KMS-11 (cell line): ENCODE results near the gene MYEOV.

Source experiments
- H2AFZ ChIP-seq: fragments of 200-600 bp; sonication (generic); 2 replicates; pipeline ENCODE4 v1.6.1; 2016; ENCODE audit warnings: antibody characterized with exemption, mixed run types, low read depth
- H3K27ac ChIP-seq: fragments of 200-600 bp; sonication (generic); 2 replicates; pipeline ENCODE4 v1.6.1; 2016; ENCODE audit warnings: mild to moderate bottlenecking, mixed run types
- H3K27me3 ChIP-seq: fragments of 200-600 bp; sonication (generic); 2 replicates; pipeline ENCODE4 v1.6.1; 2017; ENCODE audit warnings: mild to moderate bottlenecking, low read depth, mixed run types, moderate library complexity; ENCODE audit not compliant: insufficient read depth
- H3K36me3 ChIP-seq: fragments of 200-600 bp; sonication (generic); 2 replicates; pipeline ENCODE4 v1.6.1; 2017; ENCODE audit warnings: mild to moderate bottlenecking, mixed run types; ENCODE audit not compliant: insufficient read depth
- H3K4me1 ChIP-seq: fragments of 200-600 bp; sonication (generic); 2 replicates; pipeline ENCODE4 v1.6.1; 2016; ENCODE audit warnings: mild to moderate bottlenecking, low read depth, mixed run types; ENCODE audit not compliant: poor library complexity, severe bottlenecking
- H3K4me2 ChIP-seq: fragments of 200-600 bp; sonication (generic); 2 replicates; pipeline ENCODE4 v1.7.0; 2016; ENCODE audit warnings: mild to moderate bottlenecking, mixed run types
- H3K4me3 ChIP-seq: fragments of 200-600 bp; sonication (generic); IDR thresholded peaks from 2 replicates; pipeline ENCODE4 v1.6.1; 2017; ENCODE audit warnings: low read depth, low read length, mixed read lengths; ENCODE audit not compliant: insufficient read depth
- H3K79me2 ChIP-seq: fragments of 200-600 bp; sonication (generic); 2 replicates; pipeline ENCODE4 v1.6.1; 2016; ENCODE audit warnings: low read depth, mixed run types; ENCODE audit not compliant: insufficient read depth
- H3K9ac ChIP-seq: fragments of 200-600 bp; sonication (generic); 2 replicates; pipeline ENCODE4 v1.6.1; 2016; ENCODE audit warnings: mild to moderate bottlenecking, mixed run types
- H4K20me1 ChIP-seq: fragments of 200-600 bp; sonication (generic); 2 replicates; pipeline ENCODE4 v1.6.1; 2016; ENCODE audit warnings: mild to moderate bottlenecking, mixed run types; ENCODE audit not compliant: insufficient read depth
- TF ChIP-seq, protein P1 (sequence below): fragments of 200-600 bp; sonication (generic); conservative IDR thresholded peaks from 2 replicates; pipeline ENCODE4 v1.6.1; 2017; ENCODE audit warnings: low read depth, mild to moderate bottlenecking, antibody characterized with exemption, low read length, moderate library complexity, mixed read lengths

MYEOV gene

DNA sequence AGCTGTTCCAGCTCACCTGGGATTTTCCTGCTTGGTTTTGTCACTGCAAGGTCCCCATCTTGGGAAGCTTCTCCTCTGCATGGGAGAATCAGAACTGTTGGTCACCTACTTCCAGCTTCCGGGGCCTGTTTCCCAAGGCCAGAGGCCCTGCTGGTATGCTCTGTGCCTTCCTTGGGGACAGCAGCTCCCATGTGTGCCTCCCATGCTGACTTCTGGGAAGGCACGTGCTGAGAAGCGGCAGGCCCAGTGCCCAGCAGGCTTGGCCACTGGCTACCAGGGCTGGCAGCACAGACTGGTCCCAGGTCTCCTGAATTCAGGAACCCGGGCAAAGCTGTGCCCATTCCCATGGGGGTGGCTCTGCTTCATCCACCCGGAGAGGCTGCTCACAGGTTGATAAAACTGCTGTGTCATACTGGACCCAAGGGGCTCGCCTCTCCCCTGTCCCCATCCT lies 33.8 kb downstream of the MYEOV start:
- Histone ChIP-seq H3K4me3 (no peak overlapping the region), H3K9ac (no peak overlapping the region), H2AFZ (no peak overlapping the region), H3K4me1 (no peaks in the 10 kb centered on the region), H3K36me3 (no peaks in the 10 kb centered on the region), H3K27ac (no peak overlapping the region), H3K79me2 (no peaks in the 10 kb centered on the region), H4K20me1 (no peaks in the 10 kb centered on the region), H3K27me3 (peaks cover 16% of the 10 kb centered on the region; the same call in 1 of the 2 replicates), H3K4me2 (no peak overlapping the region)
- TF ChIP-seq, protein P1, sequence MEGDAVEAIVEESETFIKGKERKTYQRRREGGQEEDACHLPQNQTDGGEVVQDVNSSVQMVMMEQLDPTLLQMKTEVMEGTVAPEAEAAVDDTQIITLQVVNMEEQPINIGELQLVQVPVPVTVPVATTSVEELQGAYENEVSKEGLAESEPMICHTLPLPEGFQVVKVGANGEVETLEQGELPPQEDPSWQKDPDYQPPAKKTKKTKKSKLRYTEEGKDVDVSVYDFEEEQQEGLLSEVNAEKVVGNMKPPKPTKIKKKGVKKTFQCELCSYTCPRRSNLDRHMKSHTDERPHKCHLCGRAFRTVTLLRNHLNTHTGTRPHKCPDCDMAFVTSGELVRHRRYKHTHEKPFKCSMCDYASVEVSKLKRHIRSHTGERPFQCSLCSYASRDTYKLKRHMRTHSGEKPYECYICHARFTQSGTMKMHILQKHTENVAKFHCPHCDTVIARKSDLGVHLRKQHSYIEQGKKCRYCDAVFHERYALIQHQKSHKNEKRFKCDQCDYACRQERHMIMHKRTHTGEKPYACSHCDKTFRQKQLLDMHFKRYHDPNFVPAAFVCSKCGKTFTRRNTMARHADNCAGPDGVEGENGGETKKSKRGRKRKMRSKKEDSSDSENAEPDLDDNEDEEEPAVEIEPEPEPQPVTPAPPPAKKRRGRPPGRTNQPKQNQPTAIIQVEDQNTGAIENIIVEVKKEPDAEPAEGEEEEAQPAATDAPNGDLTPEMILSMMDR: no peak

DNA sequence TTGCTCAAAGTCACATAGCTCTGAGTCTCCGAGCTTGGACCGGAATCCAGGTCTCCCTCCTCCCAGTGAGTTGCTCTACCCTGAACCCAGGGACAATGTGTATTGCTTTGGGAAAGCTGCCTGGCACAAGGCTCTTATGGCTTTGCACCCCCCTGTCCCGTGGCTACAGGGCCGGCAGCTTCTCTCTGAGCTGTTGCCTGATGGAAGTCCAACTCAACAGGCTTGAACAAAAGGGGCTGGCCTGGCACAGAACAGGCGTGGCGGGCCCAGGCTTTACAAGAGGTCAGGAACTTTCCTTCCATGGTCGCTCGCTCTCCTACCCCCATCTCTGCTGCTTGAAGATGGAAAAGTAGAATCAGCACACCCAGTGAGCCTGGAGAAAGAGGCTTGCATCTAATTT lies 34.3 kb downstream of the MYEOV start:
- no peak overlapping the region for H3K4me3 ChIP-seq
- H3K4me2 ChIP-seq: no peak overlapping the region
- H3K36me3 ChIP-seq: no peaks in the 10 kb centered on the region
- no peak overlapping the region for H3K9ac ChIP-seq
- H3K27me3 ChIP-seq: peaks cover 16% of the 10 kb centered on the region; the same call in 1 of the 2 replicates
- TF ChIP-seq, protein P1: no peak
- H3K27ac ChIP-seq: no peak overlapping the region
- no peaks in the 10 kb centered on the region for H3K79me2 ChIP-seq
- H2AFZ ChIP-seq: no peak overlapping the region
- no peaks in the 10 kb centered on the region for H4K20me1 ChIP-seq
- H3K4me1 ChIP-seq: no peaks in the 10 kb centered on the region

DNA sequence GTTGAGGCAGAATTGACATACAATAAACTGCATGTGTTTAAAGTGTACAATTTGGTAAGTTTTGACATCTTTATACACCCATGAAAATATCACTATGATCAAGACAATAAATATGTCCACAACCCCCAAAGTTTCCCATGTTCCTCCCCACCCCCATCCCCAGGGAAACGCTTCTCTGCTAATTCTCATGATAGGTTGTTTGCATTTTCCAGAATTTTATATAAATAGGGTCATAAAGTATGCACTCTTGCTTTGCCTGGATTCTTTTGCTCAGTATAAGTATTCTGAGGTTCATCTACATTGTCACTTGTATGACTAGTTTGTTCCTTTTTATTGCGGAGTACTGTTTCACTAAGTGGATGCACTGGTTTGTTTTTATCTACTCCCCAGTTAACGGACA lies 35.6 kb downstream of the MYEOV start:
- Histone ChIP-seq H3K4me3 (no peak overlapping the region), H3K27ac (no peak overlapping the region), H3K27me3 (peaks cover 16% of the 10 kb centered on the region; the same call in 1 of the 2 replicates), H3K79me2 (no peaks in the 10 kb centered on the region), H3K9ac (no peak overlapping the region), H3K4me1 (no peaks in the 10 kb centered on the region), H2AFZ (no peak overlapping the region), H3K36me3 (no peaks in the 10 kb centered on the region), H3K4me2 (no peak overlapping the region), H4K20me1 (no peaks in the 10 kb centered on the region)
- TF ChIP-seq, protein P1: no peak

- H3K27ac ChIP-seq: no peak overlapping the region
Measured at GRCh38 chr11:69330330-69330729, 36.4 kb downstream of the MYEOV start.

More at GRCh38 chr11:69330330-69330729, 36.4 kb downstream of the MYEOV start:
- no peak overlapping the region for H3K9ac ChIP-seq
- TF ChIP-seq, protein P1: no peak
- H3K79me2 ChIP-seq: no peaks in the 10 kb centered on the region
- H3K27me3 ChIP-seq: peaks cover 16% of the 10 kb centered on the region; the same call in 1 of the 2 replicates
- H3K4me2 ChIP-seq: no peak overlapping the region
- H3K4me3 ChIP-seq: no peak overlapping the region
- no peaks in the 10 kb centered on the region for H3K36me3 ChIP-seq
- H4K20me1 ChIP-seq: no peaks in the 10 kb centered on the region
- no peaks in the 10 kb centered on the region for H3K4me1 ChIP-seq
- no peak overlapping the region for H2AFZ ChIP-seq
